Measurements from ENCODE around the gene PRDX1. TPM values are rescaled to one million over a fixed set of nuclear protein-coding genes. Genes with fewer than 3 reads are reported as not detected.

Gene PRDX1
- total RNA-seq, 1 donor from 2014 or later = 239 TPM

- peaks cover 2% of the 10 kb centered on the region for H3K4me1 ChIP-seq
- intact Hi-C loops (cut with DNase I) = no loop called here
- H3K27me3 ChIP-seq = no peaks in the 10 kb centered on the region
- no peak overlapping the region for H3K4me3 ChIP-seq
- H3K9me3 ChIP-seq = no peaks in the 10 kb centered on the region
- no peak for DNase-seq (ENCODE audit: extremely low spot score in 2 of 2)
- H3K27ac ChIP-seq = no peak overlapping the region
- TF ChIP-seq POLR2A (IDR thresholded peaks at IDR 0.05) (no peak), CTCF (IDR thresholded peaks at IDR 0.05) (no peak)
- no peaks in the 10 kb centered on the region for H3K36me3 ChIP-seq
These were observed 23.4 kb upstream of the PRDX1 start for GRCh38 chr1:45545019-45545493.

- Histone ChIP-seq H3K36me3 (no peaks in the 10 kb centered on the region), H3K9me3 (no peaks in the 10 kb centered on the region), H3K4me3 (no peak overlapping the region), H3K27me3 (no peaks in the 10 kb centered on the region), H3K4me1 (no peaks in the 10 kb centered on the region), H3K27ac (no peak overlapping the region)
- intact Hi-C loops (cut with DNase I) = no loop called here
- no peak for TF ChIP-seq CTCF (IDR thresholded peaks at IDR 0.05)
- TF ChIP-seq POLR2AphosphoS5 (IDR thresholded peaks at IDR 0.05; ENCODE audit: insufficient read depth in 1 of 2, low read depth in 1 of 2) = no peak
- TF ChIP-seq POLR2A (IDR thresholded peaks at IDR 0.05) = no peak
- no peak for DNase-seq (ENCODE audit: extremely low spot score in 2 of 2)
These were observed 22.8 kb upstream of the PRDX1 start for GRCh38 chr1:45544530-45544929.

- TF ChIP-seq POLR2A (IDR thresholded peaks at IDR 0.05) = no peak
- no peak for TF ChIP-seq POLR2AphosphoS5 (IDR thresholded peaks at IDR 0.05; ENCODE audit: insufficient read depth in 1 of 2, low read depth in 1 of 2)
- TF ChIP-seq CTCF (IDR thresholded peaks at IDR 0.05) = no peak
- intact Hi-C loops (cut with DNase I) = no loop called here
- no peaks in the 10 kb centered on the region for H3K9me3 ChIP-seq
- no peaks in the 10 kb centered on the region for H3K36me3 ChIP-seq
- no peaks in the 10 kb centered on the region for H3K27me3 ChIP-seq
- no peaks in the 10 kb centered on the region for H3K4me1 ChIP-seq
- H3K4me3 ChIP-seq = no peak overlapping the region
- H3K27ac ChIP-seq = no peak overlapping the region
- no peak for DNase-seq (ENCODE audit: extremely low spot score in 2 of 2)
These were observed 22.1 kb upstream of the PRDX1 start for GRCh38 chr1:45543581-45544417.

- no peaks in the 10 kb centered on the region for H3K4me1 ChIP-seq
- TF ChIP-seq CTCF (IDR thresholded peaks at IDR 0.05) (no peak), POLR2AphosphoS5 (IDR thresholded peaks at IDR 0.05; ENCODE audit: insufficient read depth in 1 of 2, low read depth in 1 of 2) (no peak), POLR2A (IDR thresholded peaks at IDR 0.05) (no peak)
- no peak overlapping the region for H3K27ac ChIP-seq
- DNase-seq (ENCODE audit: extremely low spot score in 2 of 2) = no peak
- H3K36me3 ChIP-seq = no peaks in the 10 kb centered on the region
- intact Hi-C loops (cut with DNase I) = no loop called here
- no peaks in the 10 kb centered on the region for H3K9me3 ChIP-seq
- no peak overlapping the region for H3K4me3 ChIP-seq
- H3K27me3 ChIP-seq = no peaks in the 10 kb centered on the region
These were observed 20.9 kb upstream of the PRDX1 start for GRCh38 chr1:45542591-45542990.

GRCh38 chr1:45541193-45541592 lies 19.5 kb upstream of the PRDX1 start:
- intact Hi-C loops (cut with DNase I) = no loop called here
- no peak for TF ChIP-seq CTCF (IDR thresholded peaks at IDR 0.05)
- no peak for TF ChIP-seq POLR2AphosphoS5 (IDR thresholded peaks at IDR 0.05; ENCODE audit: insufficient read depth in 1 of 2, low read depth in 1 of 2)
- TF ChIP-seq POLR2A (IDR thresholded peaks at IDR 0.05) = no peak
- Histone ChIP-seq H3K4me1 (no peaks in the 10 kb centered on the region), H3K4me3 (no peak overlapping the region), H3K9me3 (no peaks in the 10 kb centered on the region), H3K36me3 (no peaks in the 10 kb centered on the region), H3K27ac (no peak overlapping the region), H3K27me3 (no peaks in the 10 kb centered on the region)
- no peak for DNase-seq (ENCODE audit: extremely low spot score in 2 of 2)
